HCT116 (cell line): ENCODE data around the gene PRKAG2. TPM values are rescaled to one million over a fixed set of nuclear protein-coding genes. Genes with fewer than 3 reads are reported as not detected.

Experiments
- ATAC-seq: fragments of 200-7000 bp; cut with Tn5 transposase; 2 replicates; pipeline ENCODE4 v1.9.1; 2020; ENCODE audit warnings: mild to moderate bottlenecking, moderate library complexity
- BruUV-seq: library from RNA; stranded (reverse); fragments of 400-500 nt; replicated peaks from 2 replicates; lab custom pipeline; 2021; lab: Mats Ljungman, UMichigan
- CTCF ChIA-PET: fragments of 300-600 bp; sonication (Branson Sonifier 250); formaldehyde crosslinking; loops from one replicate; lab custom pipeline; 2021; ENCODE audit warnings: antibody characterized with exemption; lab: Charles Lee
- POLR2A ChIA-PET: fragments of 300-600, 350-600 bp; sonication (Branson Sonifier 250); formaldehyde crosslinking; loops from one replicate; lab custom pipeline; 2021; ENCODE audit warnings: antibody characterized with exemption; lab: Charles Lee
- RAD21 ChIA-PET, 2 experiments: fragments of 300-600 bp; sonication (Branson Sonifier 250); formaldehyde crosslinking; loops; one replicate each; lab custom pipeline; 2023; ENCODE audit warnings: low total read pairs in 2 of 2; ENCODE audit not compliant: uncharacterized antibody in 2 of 2, unreplicated experiment in 2 of 2, low non-redundant PET in 1 of 2; lab: Charles Lee
- DNase-seq: peaks from one replicate; pipeline ENCODE4 v3.0.0-alpha.2; 2010; ENCODE audit warnings: low read depth, low spot score
- H2AFZ ChIP-seq: fragments of 200-600 bp; shearing (Covaris generic), sonication (generic); 2 replicates; pipeline ENCODE4 v1.6.1; 2017; ENCODE audit warnings: low read depth, mixed run types, mixed read lengths, antibody characterized with exemption, low read length; ENCODE audit not compliant: poor library complexity, severe bottlenecking
- H3K27ac ChIP-seq: 2 replicates; pipeline ENCODE4 v1.5.1; 2012; ENCODE audit warnings: low read depth, low read length
- H3K27me3 ChIP-seq: fragments of 200-600 bp; sonication (generic); 2 replicates; pipeline ENCODE4 v1.6.1; 2016; ENCODE audit warnings: mixed run types, low read length, mixed read lengths; ENCODE audit not compliant: insufficient read depth
- H3K36me3 ChIP-seq, 2 experiments: fragments of 200-500 bp in 1 of 2; fragments of 200-600 bp in 1 of 2; sonication (Bioruptor generic) in 1 of 2; sonication (generic) in 1 of 2; 2 replicates each; pipeline versions ENCODE4 v1.5.1 to v1.6.1; 2014 to 2016; ENCODE audit warnings: low read length in 2 of 2, inconsistent platforms in 1 of 2, mixed read lengths in 1 of 2, mixed run types in 1 of 2; ENCODE audit not compliant: insufficient read depth in 2 of 2, control insufficient read depth in 1 of 2
- H3K4me1 ChIP-seq, 2 experiments: fragments of 200-600 bp in 1 of 2; sonication (generic) in 1 of 2; 2 replicates each; pipeline versions ENCODE4 v1.5.1 to v1.6.1; 2012 to 2017; ENCODE audit warnings: low read length in 2 of 2, inconsistent platforms in 1 of 2, mild to moderate bottlenecking in 1 of 2, mixed read lengths in 1 of 2, mixed run types in 1 of 2, moderate library complexity in 1 of 2; ENCODE audit not compliant: insufficient read depth in 2 of 2, control insufficient read depth in 1 of 2
- H3K4me2 ChIP-seq: fragments of 200-600 bp; sonication (generic); 2 replicates; pipeline ENCODE4 v1.6.1; 2017; ENCODE audit warnings: mixed run types, low read length, mixed read lengths
- H3K4me3 ChIP-seq, 2 experiments: fragments of 200-600 bp in 1 of 2; sonication (generic) in 1 of 2; replicated peaks in 1 of 2; 2 replicates each; pipeline ENCODE4 v1.5.1; 2011 to 2016; ENCODE audit warnings: low read length in 2 of 2, control low read depth in 1 of 2, low read depth in 1 of 2, mild to moderate bottlenecking in 1 of 2, mixed read lengths in 1 of 2, mixed run types in 1 of 2
- H3K79me2 ChIP-seq: fragments of 200-600 bp; sonication (generic); 2 replicates; pipeline ENCODE4 v1.6.1; 2017; ENCODE audit warnings: mild to moderate bottlenecking, mixed run types, low read length, moderate library complexity, mixed read lengths; ENCODE audit not compliant: insufficient read depth
- H3K9ac ChIP-seq: fragments of 200-600 bp; sonication (generic); 2 replicates; pipeline ENCODE4 v1.6.1; 2016; ENCODE audit warnings: low read length, mixed read lengths
- H3K9me2 ChIP-seq: fragments of 200-600 bp; sonication (generic), shearing (Covaris generic); 2 replicates; pipeline ENCODE4 v1.6.1; 2017; ENCODE audit warnings: mixed run types, mild to moderate bottlenecking, moderate library complexity; ENCODE audit not compliant: insufficient read depth
- H3K9me3 ChIP-seq, 2 experiments: fragments of 200-500 bp in 1 of 2; fragments of 200-600 bp in 1 of 2; sonication (Bioruptor generic) in 1 of 2; sonication (generic) in 1 of 2; 2 replicates each; pipeline ENCODE4 v1.6.1; 2014 to 2017; ENCODE audit warnings: low read length in 2 of 2, mixed read lengths in 2 of 2, inconsistent platforms in 1 of 2, low read depth in 1 of 2, mild to moderate bottlenecking in 1 of 2, mixed run types in 1 of 2, moderate library complexity in 1 of 2; ENCODE audit not compliant: control insufficient read depth in 1 of 2, insufficient read depth in 1 of 2
- H4K20me1 ChIP-seq: fragments of 200-600 bp; sonication (generic), shearing (Covaris generic); 2 replicates; pipeline ENCODE4 v1.6.1; 2017; ENCODE audit warnings: mixed run types, mild to moderate bottlenecking, moderate library complexity; ENCODE audit not compliant: insufficient read depth
- CBX3 ChIP-seq: IDR thresholded peaks from 2 replicates; pipeline ENCODE4 v1.6.1; 2012; ENCODE audit warnings: low read depth
- ELF1 ChIP-seq: IDR thresholded peaks from 2 replicates; pipeline ENCODE4 v1.6.1; 2012; ENCODE audit warnings: low read depth, borderline replicate concordance
- EZH2phosphoT487 ChIP-seq: fragments of 200-600 bp; IDR thresholded peaks from 2 replicates; pipeline ENCODE4 v1.6.1; 2018; ENCODE audit warnings: antibody characterized with exemption, borderline replicate concordance
- FOSL1 ChIP-seq: IDR thresholded peaks from 2 replicates; pipeline ENCODE4 v1.6.1; 2012; ENCODE audit warnings: low read depth
- JUND ChIP-seq: IDR thresholded peaks from 2 replicates; pipeline ENCODE4 v1.6.1; 2012
- POLR2A ChIP-seq: IDR thresholded peaks from 2 replicates; pipeline ENCODE4 v1.7.0; 2011; ENCODE audit warnings: borderline replicate concordance; ENCODE audit not compliant: insufficient read depth, insufficient read length; ENCODE audit errors: extremely low read depth
- RAD21 ChIP-seq: IDR thresholded peaks from 2 replicates; pipeline ENCODE4 v1.6.1; 2012; ENCODE audit warnings: low read depth, mild to moderate bottlenecking
- SIN3A ChIP-seq: IDR thresholded peaks from 2 replicates; pipeline ENCODE4 v1.6.1; 2012; ENCODE audit warnings: low read depth
- SP1 ChIP-seq: IDR thresholded peaks from 2 replicates; pipeline ENCODE4 v1.6.1; 2012; ENCODE audit warnings: low read depth
- SRF ChIP-seq: IDR thresholded peaks from 2 replicates; pipeline ENCODE4 v1.6.1; 2012; ENCODE audit warnings: low read depth
- YY1 ChIP-seq: IDR thresholded peaks from 2 replicates; pipeline ENCODE4 v1.6.1; 2011; ENCODE audit warnings: low read length, low read depth, moderate library complexity, mild to moderate bottlenecking; ENCODE audit not compliant: insufficient replicate concordance; ENCODE audit errors: extremely low read depth
- ZNF274 ChIP-seq: fragments of 200-500 bp; sonication (Bioruptor generic); IDR thresholded peaks from 2 replicates; pipeline ENCODE4 v1.6.1; 2014; ENCODE audit warnings: mild to moderate bottlenecking, low read depth, low read length, inconsistent platforms
- intact Hi-C: fragments of 100-400 bp; cut with micrococcal nuclease; formaldehyde crosslinking; loops from 2 replicates; pipeline ENCODE4 v1.10.0; 2022
- total RNA-seq: library from RNA; stranded (reverse); gene quantifications from one replicate; pipeline ENCODE4 v1.2.1, GENCODE V29; 2021; ENCODE audit not compliant: unreplicated experiment
- TF ChIP-seq, protein P1 (sequence below): IDR thresholded peaks from 2 replicates; pipeline ENCODE4 v1.6.1; 2012
- TF ChIP-seq, protein P2 (sequence below), 3 experiments: fragments of 200-600 bp in 1 of 3; sonication (generic) in 1 of 3; IDR thresholded peaks in 2 of 3; conservative IDR thresholded peaks in 1 of 3; 2 replicates each; pipeline ENCODE4 v1.5.1; 2012 to 2017; ENCODE audit warnings: low read depth in 2 of 3, low read length in 2 of 3, antibody characterized with exemption in 1 of 3, borderline replicate concordance in 1 of 3, control low read depth in 1 of 3, mild to moderate bottlenecking in 1 of 3, mixed read lengths in 1 of 3, mixed run types in 1 of 3, moderate library complexity in 1 of 3; ENCODE audit not compliant: insufficient read depth in 1 of 3
- TF ChIP-seq, protein P3 (sequence below): IDR thresholded peaks from 2 replicates; pipeline ENCODE4 v1.6.1; 2012; ENCODE audit warnings: low read depth

The PRKAG2 gene
- total RNA-seq, 1 experiment from 2014 or later = 23.6 TPM

DNA sequence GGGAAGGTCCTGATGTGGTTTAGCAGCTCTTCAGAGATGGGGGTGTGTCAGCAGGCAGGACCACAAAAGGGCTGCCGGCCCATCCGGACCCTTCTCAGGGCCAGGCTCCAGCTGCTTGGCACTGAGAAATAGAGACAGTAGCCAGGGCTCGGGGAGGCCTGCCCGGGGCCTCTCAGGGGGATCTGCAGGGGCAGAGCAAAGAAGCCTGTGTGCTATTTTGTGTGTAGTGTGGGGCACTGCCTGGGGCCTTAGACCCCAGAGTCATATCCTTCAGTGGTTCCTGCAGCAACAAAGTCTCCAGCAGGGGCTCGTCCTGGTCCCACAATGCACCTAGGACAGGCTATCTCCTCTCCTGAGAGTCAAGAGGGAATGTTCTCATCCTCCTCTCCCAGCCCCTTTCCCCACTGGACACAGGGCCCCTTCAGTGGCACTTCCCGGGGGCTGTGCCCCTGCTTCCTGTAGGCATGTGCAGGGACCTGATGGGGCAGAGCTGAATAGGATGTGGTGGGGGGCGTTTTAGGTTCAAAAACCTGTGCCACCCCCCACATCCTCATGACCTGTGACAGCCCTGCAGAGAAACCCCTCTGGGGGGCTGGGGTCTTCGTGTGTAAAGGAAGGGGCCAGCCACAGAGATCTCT, 197.7 kb downstream of the PRKAG2 start:
- RAD21 ChIA-PET = no interaction called here
- Histone ChIP-seq H3K9me3 (no peaks in the 10 kb centered on the region), H2AFZ (no peak overlapping the region), H3K36me3 (no peaks in the 10 kb centered on the region), H4K20me1 (no peaks in the 10 kb centered on the region), H3K79me2 (no peaks in the 10 kb centered on the region), H3K4me1 (peaks cover 0 to 4% of the 10 kb centered on the region in 2 experiments; a peak in 1 of 4 replicates), H3K9me2 (no peaks in the 10 kb centered on the region), H3K4me3 (no peak overlapping the region), H3K27me3 (no peaks in the 10 kb centered on the region), H3K4me2 (no peak overlapping the region), H3K9ac (no peak overlapping the region), H3K27ac (no peak overlapping the region)
- CTCF ChIA-PET = no interaction called here
- DNase-seq (no peak), ATAC-seq (0 out of 2 replicates have a peak, but pooled peaks have one; percentile 40)
- POLR2A ChIA-PET = no interaction called here
- intact Hi-C loops = no loop called here
- no TSS peak for BruUV-seq
- no peak for TF ChIP-seq SRF
- no peak for TF ChIP-seq ELF1
- TF ChIP-seq SP1 = no peak
- TF ChIP-seq, protein P1, sequence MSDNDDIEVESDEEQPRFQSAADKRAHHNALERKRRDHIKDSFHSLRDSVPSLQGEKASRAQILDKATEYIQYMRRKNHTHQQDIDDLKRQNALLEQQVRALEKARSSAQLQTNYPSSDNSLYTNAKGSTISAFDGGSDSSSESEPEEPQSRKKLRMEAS = no peak
- TF ChIP-seq FOSL1 = no peak
- no peak for TF ChIP-seq CBX3
- TF ChIP-seq YY1 = no peak
- no peak for TF ChIP-seq SIN3A
- no peak for TF ChIP-seq RAD21

DNA sequence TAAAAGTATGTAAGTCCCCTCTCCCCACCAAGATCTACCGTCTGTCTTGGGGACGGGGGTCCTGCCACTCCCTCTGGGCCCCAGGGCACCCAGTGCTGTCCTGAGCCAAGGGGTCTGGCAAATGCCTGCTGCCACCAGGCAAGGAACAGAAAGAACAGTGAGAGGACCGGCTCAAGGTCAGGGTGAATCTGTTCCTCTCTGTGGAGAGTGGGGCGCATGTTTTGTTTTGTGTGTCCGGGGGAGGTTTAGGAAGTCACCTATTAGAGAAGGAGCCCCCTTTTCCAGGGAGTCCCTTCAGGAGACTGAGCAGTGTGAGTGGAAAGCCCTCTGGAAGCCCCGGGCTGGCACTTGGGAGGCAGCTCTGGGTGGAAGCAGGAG, 198.7 kb downstream of the PRKAG2 start:
- DNase-seq (no peak), ATAC-seq (no peak)
- CTCF ChIA-PET = no interaction called here
- H3K27ac ChIP-seq = no peak overlapping the region
- H3K9me3 ChIP-seq = no peaks in the 10 kb centered on the region
- H3K4me2 ChIP-seq = no peak overlapping the region
- no peaks in the 10 kb centered on the region for H3K36me3 ChIP-seq
- H3K9me2 ChIP-seq = no peaks in the 10 kb centered on the region
- H3K4me1 ChIP-seq = peaks cover 0 to 2% of the 10 kb centered on the region in 2 experiments; a peak in 1 of 4 replicates
- no peaks in the 10 kb centered on the region for H4K20me1 ChIP-seq
- H3K79me2 ChIP-seq = no peaks in the 10 kb centered on the region
- H3K4me3 ChIP-seq = no peak overlapping the region
- intact Hi-C loops = no loop called here
- H3K9ac ChIP-seq = no peak overlapping the region
- no peaks in the 10 kb centered on the region for H3K27me3 ChIP-seq
- RAD21 ChIA-PET = interaction anchor here in 1 of 2 experiments (0.6 kb wide), 1 partner anchor 43 kb away, joined by 3 read pairs; no protein-coding TSS in a partner anchor
- BruUV-seq = no TSS peak
- POLR2A ChIA-PET = no interaction called here
- H2AFZ ChIP-seq = no peak overlapping the region
- TF ChIP-seq ZNF274 = no peak
- TF ChIP-seq, protein P2, sequence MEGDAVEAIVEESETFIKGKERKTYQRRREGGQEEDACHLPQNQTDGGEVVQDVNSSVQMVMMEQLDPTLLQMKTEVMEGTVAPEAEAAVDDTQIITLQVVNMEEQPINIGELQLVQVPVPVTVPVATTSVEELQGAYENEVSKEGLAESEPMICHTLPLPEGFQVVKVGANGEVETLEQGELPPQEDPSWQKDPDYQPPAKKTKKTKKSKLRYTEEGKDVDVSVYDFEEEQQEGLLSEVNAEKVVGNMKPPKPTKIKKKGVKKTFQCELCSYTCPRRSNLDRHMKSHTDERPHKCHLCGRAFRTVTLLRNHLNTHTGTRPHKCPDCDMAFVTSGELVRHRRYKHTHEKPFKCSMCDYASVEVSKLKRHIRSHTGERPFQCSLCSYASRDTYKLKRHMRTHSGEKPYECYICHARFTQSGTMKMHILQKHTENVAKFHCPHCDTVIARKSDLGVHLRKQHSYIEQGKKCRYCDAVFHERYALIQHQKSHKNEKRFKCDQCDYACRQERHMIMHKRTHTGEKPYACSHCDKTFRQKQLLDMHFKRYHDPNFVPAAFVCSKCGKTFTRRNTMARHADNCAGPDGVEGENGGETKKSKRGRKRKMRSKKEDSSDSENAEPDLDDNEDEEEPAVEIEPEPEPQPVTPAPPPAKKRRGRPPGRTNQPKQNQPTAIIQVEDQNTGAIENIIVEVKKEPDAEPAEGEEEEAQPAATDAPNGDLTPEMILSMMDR (IDR thresholded peaks at IDR 0.05 in 2 of 3, conservative IDR thresholded peaks at IDR 0.05 in 1 of 3; ENCODE audit: borderline replicate concordance in 1 of 3, insufficient read depth in 1 of 3, low read depth in 2 of 3, low read length in 2 of 3) = no peak
- TF ChIP-seq, protein P3, sequence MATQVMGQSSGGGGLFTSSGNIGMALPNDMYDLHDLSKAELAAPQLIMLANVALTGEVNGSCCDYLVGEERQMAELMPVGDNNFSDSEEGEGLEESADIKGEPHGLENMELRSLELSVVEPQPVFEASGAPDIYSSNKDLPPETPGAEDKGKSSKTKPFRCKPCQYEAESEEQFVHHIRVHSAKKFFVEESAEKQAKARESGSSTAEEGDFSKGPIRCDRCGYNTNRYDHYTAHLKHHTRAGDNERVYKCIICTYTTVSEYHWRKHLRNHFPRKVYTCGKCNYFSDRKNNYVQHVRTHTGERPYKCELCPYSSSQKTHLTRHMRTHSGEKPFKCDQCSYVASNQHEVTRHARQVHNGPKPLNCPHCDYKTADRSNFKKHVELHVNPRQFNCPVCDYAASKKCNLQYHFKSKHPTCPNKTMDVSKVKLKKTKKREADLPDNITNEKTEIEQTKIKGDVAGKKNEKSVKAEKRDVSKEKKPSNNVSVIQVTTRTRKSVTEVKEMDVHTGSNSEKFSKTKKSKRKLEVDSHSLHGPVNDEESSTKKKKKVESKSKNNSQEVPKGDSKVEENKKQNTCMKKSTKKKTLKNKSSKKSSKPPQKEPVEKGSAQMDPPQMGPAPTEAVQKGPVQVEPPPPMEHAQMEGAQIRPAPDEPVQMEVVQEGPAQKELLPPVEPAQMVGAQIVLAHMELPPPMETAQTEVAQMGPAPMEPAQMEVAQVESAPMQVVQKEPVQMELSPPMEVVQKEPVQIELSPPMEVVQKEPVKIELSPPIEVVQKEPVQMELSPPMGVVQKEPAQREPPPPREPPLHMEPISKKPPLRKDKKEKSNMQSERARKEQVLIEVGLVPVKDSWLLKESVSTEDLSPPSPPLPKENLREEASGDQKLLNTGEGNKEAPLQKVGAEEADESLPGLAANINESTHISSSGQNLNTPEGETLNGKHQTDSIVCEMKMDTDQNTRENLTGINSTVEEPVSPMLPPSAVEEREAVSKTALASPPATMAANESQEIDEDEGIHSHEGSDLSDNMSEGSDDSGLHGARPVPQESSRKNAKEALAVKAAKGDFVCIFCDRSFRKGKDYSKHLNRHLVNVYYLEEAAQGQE = no peak
- TF ChIP-seq SP1 = no peak
- no peak for TF ChIP-seq SIN3A
- no peak for TF ChIP-seq YY1
- no peak for TF ChIP-seq JUND
- TF ChIP-seq POLR2A = no peak
- no peak for TF ChIP-seq ELF1
- TF ChIP-seq CBX3 = no peak
- TF ChIP-seq EZH2phosphoT487 = no peak
- TF ChIP-seq FOSL1 = no peak
